ENCODE results near the gene ETV1. TPM values are rescaled to one million over a fixed set of nuclear protein-coding genes. Genes with fewer than 3 reads are reported as not detected.

The ETV1 gene
- total RNA-seq, 1 donor, result 75.7 TPM

- DNase-seq (ENCODE audit: low read depth), result peak; percentile 26
- TF ChIP-seq CTCF (IDR thresholded peaks at IDR 0.05; ENCODE audit: insufficient read depth, low read length), result no peak
- peak overlapping the region; percentile 86 for H3K4me3 ChIP-seq (ENCODE audit: low read depth, low read length)
Measured at GRCh38 chr7:13988731-13989125, 738 bp downstream of the ETV1 start.

GRCh38 chr7:13988065-13988464 is 1.4 kb downstream of the ETV1 start:
- TF ChIP-seq CTCF (IDR thresholded peaks at IDR 0.05; ENCODE audit: insufficient read depth, low read length), result no peak
- DNase-seq (ENCODE audit: low read depth), result peak; percentile 51

GRCh38 chr7:13987395-13987794 is 2.1 kb downstream of the ETV1 start:
- DNase-seq (ENCODE audit: low read depth), result no peak
- H3K4me3 ChIP-seq (ENCODE audit: low read depth, low read length), result no peak overlapping the region
- TF ChIP-seq CTCF (IDR thresholded peaks at IDR 0.05; ENCODE audit: insufficient read depth, low read length), result no peak

More at GRCh38 chr7:13988065-13988464, 1.4 kb downstream of the ETV1 start:
- H3K4me3 ChIP-seq (ENCODE audit: low read depth, low read length), result peak overlapping the region; percentile 51

GRCh38 chr7:13986208-13986607 is 3.3 kb downstream of the ETV1 start:
- H3K4me3 ChIP-seq (ENCODE audit: low read depth, low read length), result no peak overlapping the region
- no peak for TF ChIP-seq CTCF (IDR thresholded peaks at IDR 0.05; ENCODE audit: insufficient read depth, low read length)
- no peak for DNase-seq (ENCODE audit: low read depth)

- no peak for DNase-seq (ENCODE audit: low read depth)
- no peak for TF ChIP-seq CTCF (IDR thresholded peaks at IDR 0.05; ENCODE audit: insufficient read depth, low read length)
- H3K4me3 ChIP-seq (ENCODE audit: low read depth, low read length), result no peak overlapping the region
Measured at GRCh38 chr7:13984831-13985685, 4.4 kb downstream of the ETV1 start.

- TF ChIP-seq CTCF (IDR thresholded peaks at IDR 0.05; ENCODE audit: insufficient read depth, low read length), result no peak
- no peak overlapping the region for H3K4me3 ChIP-seq (ENCODE audit: low read depth, low read length)
- no peak for DNase-seq (ENCODE audit: low read depth)
Measured at GRCh38 chr7:13984061-13984460, 5.4 kb downstream of the ETV1 start.
